Stimulated activated CD4-positive, alpha-beta T cell treated with anti-CD3 and anti-CD28 coated beads, Interleukin-1b, Interleukin-23, amount 100 ng/mL, for 1 hour (primary cell): ENCODE results near the gene IL18.
"Not testable (repeated sequence)": the region's sequence is repeated elsewhere in the genome, so short reads cannot be mapped to it uniquely, and the experiment has no call there.

Experiments used
- DNase-seq, 2 donors: peaks; one replicate each; pipeline ENCODE4 v3.0.0-alpha.2; 2020; ENCODE audit warnings: low read depth in 2 of 2

Gene IL18

DNA sequence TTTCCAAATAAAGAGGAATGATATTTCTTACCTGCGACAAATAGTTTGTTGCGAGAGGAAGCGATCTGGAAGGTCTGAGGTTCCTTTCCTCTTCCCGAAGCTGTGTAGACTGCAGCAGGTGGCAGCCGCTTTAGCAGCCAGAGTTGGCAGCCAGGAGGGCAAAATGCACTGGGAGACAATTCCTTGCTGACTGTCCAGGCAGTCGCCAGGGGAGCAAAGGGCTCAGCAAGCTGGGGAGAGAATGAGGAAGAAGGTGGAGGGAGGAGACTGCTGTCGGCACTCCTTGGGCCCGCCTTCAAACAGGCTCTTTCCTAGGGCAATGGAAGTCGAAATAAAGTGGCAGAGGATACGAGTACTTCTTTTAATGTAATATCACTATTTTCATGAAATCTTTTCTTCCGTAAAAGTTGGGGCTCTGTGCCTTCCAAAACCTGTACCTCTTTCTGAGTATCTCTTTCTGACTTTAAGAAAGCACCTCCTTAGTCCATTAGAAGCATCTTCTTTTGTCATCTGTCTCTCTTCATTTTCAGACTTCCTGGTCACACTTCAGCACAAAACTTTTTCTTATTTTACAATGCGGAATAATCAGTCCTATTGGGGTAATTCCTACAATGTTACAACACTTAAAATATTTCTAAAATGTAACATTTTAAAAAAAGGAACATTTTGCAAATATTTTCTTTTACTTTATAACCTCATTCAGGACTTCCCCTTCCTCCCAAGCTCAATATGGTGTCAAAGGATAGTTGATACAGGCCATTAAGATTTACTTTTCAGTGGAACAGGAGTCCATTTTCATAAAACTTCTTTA is at the start of gene IL18:
Gene IL18 (minus strand): TSS at position 220 of the 811 bp plus-strand sequence. CDS start 9,041 bp downstream, outside the sequence.
- no peak for DNase-seq

DNA sequence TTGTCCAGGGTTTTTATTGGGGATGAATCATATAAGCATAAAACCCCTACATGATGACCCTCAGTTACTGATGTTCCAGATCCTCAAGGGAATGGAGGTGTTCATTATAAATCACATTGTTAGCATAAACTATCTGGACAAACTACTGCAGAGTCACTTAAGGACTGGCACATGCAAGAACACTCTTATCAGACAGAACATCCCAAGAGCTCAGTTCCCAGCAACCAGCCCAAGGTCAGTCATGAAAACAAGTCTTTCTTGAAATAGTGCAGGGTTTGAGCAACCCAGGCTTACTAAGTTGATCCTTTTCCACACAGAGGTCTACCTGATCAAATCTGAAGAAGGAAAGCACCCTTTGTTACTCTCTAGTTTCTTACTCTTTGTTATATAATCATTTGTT is 48.8 kb upstream of the IL18 start:
- DNase-seq: no peak

DNA sequence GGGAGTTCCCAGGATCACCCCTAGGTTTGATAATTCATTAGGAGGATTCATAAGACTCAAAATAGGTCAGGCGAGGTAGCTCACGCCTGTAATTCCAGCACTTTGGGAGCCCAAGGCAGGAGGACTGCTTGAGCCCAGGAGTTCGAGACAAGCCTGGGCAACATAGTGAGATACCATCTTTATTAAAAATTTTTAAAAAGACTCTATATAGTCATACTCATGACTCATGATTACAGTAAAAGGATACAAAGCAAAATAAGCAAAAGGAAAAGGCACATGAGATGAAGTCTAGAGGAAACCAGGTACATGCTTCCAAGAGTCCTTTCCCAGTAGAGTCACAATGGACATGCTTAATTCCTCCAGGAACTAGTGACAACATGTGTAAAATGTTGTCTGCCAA is 48.4 kb upstream of the IL18 start:
- no peak for DNase-seq

DNA sequence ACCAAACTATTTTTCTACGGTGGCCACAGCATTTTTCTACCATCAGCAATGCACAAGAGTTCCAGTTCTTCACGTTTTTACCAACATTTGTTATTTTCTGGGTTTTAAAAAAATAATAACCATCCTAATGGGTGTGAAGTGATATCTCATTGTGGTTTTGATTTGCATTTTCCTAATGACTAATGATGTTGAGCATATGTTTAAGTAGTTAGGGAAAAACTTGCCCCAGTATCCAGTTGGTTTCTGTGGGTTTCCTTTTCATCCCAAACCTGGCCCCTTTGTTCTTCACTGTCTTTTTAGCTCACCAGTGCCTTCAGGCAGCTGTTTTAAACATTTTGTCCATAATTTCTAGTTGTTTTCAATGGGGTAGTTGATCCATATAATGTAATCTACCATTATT is 47.6 kb upstream of the IL18 start:
- no peak for DNase-seq

DNA sequence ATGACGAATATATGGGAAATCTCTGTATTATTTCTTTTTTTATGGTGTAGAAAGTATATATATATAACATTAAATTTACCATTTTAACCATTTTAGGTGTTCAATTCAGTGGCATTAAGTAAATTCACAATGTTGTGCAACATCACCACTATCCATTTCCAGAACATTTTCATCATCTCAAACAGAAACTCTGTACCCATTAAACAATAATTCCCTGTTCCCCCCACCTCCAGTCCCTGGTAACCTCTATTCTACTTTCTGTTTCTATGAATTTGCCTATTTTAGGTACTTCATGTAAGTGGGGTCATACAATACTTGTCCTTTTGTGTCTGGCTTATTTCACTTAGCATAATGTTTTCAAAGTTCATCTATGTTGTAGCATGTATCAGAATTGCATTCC is 47.0 kb upstream of the IL18 start:
- DNase-seq: no peak

DNA sequence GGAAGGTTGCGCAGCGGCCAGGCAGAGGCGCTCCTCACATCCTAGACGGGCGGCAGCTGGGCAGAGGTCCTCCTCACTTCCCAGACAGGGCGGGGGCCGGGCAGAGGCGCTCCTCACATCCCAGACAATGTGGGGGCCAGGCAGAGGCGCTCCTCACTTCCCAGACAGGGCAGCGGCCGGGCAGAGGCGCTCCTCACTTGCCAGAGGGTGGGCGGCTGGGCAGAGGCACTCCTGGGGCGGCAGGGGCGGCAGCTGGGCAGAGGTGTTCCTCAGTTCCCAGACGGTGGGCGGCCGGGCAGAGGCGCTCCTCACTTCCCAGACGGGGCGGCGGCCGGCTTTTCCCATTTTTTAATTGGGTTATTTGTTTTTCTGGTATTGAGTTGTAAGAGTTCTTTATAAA is 42.2 kb upstream of the IL18 start:
- no peak for DNase-seq

DNA sequence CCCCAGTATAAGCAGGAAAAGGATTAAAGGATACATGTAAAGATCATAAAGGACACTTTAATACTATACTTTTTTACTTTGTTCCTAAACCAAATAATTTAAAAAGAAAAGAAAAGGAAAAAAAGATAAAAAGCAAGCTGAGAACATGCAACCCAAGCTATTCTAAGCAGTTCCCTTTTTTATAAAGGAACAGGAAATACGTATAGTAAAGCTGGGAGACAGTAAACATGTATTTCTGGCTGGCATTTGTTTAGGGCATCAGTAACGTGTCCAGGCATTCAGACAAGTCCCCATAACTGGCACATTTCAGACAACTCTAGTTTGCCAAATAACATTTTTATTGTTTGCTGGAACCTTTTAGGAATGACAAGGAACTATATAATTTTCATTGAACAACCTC is 36.4 kb upstream of the IL18 start:
- DNase-seq: no peak

DNA sequence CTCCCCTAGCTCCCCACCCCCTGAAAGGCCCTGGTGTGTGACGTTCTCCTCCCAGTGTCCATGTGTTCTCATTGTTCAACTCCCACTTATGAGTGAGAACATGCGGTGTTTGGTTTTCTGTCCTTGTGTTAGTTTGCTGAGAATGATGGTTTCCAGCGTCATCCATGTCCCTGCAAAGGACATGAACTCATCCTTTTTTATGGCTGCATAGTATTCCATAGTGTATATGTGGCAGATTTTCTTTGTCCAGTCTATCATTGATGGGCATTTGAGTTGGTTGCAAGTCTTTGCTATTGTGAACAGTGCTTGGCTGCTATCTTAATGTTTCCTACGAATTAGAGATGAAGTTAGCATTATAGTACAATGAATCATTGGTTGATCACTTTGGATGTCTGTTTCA is 35.2 kb upstream of the IL18 start:
- DNase-seq: not testable (repeated sequence)

DNA sequence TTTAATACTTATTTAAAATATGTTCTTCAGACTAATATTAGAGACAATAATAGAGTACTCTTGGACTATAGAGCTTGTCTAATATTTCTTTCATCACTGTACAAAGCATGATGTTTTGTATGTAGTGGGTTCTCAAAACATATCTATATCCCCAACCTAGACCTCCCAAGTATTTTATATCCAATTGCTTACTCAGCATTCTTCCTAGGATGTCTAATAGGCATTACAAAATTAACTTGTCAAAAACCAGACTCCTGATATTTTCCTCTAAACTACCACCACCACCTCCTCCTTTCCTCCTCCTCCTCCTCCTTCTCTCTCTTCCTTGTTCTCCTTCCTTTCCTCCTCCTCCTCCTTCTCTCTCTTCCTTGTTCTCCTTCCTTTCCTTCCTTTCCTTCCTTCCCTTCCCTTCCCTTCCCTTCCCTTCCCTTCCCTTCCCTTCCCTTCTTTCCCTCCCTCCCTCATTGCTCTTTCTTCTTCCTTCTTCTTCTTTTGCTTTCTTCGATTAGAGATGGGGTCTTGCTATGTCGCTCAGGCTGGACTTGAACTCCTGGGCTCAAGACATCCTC is 32.7 kb upstream of the IL18 start:
- no peak for DNase-seq

DNA sequence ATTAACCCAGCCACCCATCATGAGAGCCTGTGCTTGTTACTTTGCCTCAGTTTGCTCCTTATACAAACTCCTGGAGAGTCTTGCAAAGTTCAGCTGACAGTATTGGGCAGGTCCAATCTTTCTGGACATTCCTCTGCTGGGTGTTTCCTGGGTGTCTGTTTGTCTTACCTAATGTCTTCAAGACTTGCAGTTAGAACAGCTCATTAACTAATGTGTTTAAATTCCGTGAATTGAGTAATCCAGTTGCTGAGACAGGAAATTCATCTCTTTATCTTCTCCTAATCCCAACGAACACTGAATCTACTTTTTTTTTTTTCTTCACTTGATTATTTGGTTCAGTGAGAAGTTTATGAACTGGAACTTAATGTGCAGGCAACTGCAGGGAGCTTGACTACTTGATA is 32.1 kb upstream of the IL18 start:
- no peak for DNase-seq

DNA sequence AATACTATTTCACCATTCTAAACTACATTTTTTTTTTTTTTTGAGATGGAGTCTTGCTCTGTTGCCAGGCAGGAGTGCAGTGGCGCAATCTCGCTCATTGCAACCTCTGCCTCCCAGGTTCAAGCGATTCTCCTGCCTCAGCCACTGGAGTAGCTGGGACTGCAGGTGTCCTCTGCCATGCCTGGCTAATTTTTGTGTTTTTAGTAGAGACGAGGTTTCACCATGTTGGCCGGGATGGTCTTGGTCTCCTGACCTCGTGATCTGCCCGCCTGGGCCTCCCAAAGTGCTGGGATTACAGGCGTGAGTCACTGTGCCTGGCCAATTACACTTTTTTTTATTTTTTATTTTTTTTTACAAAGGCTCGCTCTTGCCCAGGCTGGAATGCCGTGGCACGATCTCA is 31.2 kb upstream of the IL18 start:
- DNase-seq: not testable (repeated sequence)

DNA sequence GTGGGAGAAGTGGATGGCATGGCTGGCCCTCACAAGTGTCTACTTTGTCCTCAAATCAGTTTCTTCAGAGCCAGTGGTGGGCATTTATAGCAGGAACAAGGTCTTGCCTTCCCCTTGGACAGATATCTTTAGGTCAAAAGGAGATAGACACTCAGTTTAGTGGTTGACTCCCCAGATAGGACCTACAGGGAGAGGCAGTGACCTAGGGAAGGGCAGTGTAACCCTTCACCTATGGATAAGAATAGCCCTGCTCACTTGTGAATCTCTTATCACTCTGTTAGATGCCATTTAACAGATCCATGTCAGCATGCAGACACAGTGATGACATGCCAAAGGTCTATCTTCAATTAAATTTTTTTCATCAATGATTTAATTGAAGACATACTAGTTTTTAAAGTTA is 22.4 kb upstream of the IL18 start:
- no peak for DNase-seq

DNA sequence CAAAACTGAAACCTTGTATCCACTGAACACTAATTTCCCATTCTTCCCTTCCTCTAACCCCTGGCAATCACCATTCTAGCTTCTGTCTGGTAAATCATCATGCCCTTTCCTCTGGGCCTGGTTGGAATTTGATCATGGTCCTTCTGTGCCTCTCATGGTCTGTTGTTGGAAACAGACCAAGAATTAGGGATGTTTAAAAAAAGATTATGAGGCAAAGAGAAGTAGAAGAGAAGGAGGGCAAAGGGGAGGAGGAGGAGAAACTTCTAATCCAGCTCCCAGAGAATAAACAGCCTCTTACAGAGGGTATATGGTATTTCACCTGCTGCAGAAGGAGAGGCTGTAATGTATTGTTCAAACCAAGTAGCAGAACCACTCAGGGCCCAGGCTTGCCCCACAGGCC is 22.0 kb upstream of the IL18 start:
- no peak for DNase-seq

DNA sequence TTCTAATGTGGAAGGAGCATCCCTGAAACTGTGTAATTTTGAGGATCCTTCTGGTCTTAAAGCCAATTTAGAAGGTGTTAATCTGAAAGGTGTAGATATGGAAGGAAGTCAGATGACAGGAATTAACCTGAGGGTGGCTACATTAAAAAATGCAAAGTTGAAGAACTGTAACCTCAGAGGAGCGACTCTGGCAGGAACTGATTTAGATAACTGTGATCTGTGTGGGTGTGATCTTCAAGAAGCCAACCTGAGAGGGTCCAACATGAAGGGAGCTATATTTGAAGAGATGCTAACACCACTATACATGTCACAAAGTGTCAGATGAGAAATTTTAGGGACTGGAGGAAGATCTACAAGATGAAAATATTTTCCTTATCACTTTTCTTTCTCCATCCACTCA is 19.0 kb upstream of the IL18 start:
- no peak for DNase-seq

DNA sequence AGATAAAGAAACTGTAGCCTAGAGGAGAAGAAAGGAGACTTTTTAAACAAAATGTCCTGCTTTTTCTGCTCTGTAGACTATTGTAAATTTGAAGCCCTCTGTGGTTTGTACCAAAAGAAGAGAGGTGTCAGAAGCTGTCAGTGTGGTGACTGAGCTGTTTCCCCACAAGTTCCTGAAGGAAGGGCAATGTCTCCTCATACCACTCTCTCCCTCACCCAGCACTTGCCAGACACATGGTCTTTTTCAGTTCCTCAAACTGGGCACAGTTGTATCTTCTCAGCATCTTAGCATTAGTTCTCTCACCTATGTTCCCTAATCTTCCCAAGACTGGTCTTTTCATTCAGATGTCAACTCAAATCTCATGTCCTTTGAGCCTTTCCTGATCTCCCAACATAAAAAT is 15.7 kb upstream of the IL18 start:
- DNase-seq: no peak

DNA sequence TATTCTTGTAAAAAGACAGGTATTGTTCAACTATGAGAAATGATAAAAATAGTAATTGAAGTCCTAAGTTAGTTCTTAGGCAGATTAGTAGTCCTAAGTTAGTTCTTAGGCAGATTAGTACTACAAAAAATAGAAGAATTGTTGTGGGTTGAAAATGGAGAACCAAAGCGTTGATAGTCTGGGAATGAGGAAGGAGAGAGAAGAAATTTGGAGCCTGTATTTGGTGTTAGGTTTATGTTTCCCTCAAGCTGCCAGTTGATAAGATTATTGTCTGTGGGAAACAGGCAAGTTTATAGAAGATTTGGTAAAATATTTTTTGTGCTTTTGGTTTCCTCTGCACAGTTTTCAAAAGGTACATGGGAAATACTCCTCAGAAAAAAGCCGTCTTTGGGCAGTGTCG is 15.0 kb upstream of the IL18 start:
- no peak for DNase-seq

DNA sequence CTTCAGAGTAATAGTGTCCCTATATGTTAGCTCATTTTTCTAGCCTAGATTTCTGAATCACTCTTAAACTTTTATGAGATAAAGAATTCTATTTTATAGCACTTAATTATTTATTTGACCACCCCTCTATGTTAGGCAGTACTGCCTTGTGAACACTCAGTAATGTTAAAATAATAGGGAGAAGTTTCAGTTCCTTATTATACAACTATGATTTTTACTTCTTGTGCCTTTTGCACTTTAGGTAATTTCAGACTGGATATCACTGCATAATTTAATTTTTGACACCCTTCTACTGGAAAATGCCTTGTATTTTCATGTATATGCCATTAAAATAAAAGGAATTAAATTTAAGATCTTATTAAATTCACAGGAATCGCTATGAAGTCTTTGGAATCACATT is 14.5 kb upstream of the IL18 start:
- DNase-seq: no peak

DNA sequence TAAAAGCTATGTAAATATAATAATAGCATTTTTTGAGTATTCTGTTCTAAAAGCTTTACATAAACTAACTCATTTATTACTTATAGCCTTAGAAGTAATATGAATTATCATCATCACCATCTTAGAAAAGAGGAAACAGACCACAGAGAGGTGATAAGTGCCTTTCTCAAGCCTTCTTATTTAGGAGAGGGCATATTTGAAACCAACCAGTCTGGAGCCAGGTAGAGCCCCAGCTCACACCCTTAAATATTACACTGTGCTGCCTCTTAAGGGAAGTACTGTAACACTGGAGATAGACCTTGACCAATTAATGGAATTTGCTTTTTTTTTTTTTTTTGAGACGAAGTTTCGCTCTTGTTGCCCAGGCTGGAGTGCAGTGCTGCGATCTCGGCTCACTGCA is 13.7 kb upstream of the IL18 start:
- DNase-seq: no peak

DNA sequence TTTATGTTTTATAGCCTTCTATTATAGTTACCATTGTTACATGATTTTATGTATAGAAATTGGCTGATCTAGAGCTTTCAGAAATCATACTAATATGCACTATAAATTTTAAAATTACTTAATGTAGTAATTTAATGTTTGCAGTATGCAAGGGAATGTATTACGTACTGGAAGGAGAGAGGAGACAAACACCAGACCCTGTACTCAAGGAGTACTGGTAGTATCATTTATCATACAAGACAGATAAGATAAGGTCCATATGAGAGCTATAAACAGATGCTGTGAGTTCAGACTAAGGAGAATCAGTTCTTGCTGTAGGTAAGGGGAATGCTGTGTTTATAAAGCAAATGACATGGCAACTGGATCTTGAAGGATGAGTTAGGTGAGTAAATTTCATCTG is 12.2 kb upstream of the IL18 start:
- no peak for DNase-seq

DNA sequence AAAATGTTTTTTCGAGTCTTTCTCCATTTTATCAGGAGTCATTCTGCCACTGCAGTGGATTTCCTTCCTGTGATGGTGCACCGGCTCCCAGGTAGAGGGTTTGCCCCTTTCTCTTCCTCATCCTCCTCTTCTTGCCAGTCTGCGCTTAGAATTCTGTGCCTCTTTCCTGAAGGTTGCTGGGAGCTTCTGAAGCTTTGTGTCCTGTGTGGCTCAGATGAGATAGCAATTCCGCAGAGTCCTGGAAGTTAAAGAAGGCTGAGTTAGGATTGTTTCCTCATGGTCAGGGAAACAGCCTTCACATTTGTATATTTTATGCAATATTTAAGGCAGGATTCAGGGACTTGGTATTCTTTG is 11.7 kb upstream of the IL18 start:
- no peak for DNase-seq

DNA sequence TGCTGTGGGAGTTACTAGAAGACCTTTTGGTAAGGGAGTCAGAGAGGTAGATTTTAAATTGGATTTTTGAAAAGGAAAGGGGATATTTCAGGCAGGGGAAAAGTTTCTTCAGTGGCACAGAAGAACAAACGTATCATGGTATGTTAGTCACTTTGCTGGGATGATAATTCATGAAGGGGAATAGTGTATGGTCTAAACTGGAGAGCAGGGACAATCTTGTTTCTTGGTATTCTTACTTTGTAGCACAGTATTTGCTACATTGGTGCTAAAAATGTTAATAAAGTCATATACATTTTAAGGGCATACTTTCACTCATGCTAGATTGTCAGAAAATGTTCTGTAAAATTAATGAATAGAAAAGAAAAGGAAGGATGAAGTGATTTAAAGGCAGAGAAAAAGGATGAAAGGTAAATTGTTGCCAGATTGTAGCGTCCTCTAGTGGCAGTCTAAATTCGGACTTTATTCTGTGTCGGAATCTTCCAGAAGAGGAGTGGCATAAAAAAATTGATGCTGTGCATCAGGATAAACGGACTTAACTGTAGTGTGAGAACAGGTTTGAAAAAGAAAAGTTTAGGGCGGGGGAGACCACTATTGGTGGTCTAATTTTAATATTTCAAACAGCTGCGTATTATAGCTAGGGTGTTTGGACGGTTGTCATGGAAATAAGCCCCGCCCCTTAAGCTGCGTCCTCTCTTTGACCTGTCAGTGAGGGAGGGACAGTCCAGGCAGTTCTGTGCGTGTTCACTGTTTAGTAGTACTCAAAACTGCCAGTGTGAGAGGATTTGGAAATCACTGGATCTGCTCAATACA is 11.1 kb upstream of the IL18 start, which contains the start of gene BCO2:
Gene BCO2 (plus strand): TSS at position 724 of the 810 bp plus-strand sequence. CDS start 90 bp downstream, outside the sequence.
- DNase-seq: no peak

DNA sequence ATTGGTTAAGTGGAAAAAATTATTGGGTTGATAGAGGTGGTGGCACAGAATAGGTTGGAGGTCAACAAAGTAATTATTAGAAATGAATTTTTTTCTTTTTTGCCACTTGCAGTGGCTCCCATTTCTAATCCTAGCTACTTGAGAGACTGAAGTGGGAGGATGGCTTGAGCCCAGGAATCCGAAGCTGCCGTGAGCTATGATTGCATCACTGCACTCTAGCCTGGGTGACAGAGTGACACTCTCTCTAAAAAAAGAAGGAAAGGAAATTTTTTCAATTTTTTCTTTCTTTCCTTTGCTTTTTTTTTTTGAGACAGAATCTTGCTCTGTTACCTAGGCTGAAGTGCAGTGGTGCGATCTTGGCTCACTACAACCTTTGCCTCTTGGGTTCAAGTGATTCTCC is 9.3 kb upstream of the IL18 start:
- no peak for DNase-seq
